Common myeloid progenitor, CD34-positive (primary cell): Measurements from ENCODE around the gene RAB44. TPM values are rescaled to one million over a fixed set of nuclear protein-coding genes. Genes with fewer than 3 reads are reported as not detected.

ENCODE experiments used
- CTCF ChIA-PET: fragments of 350-600 bp; sonication (Branson Sonifier 250); formaldehyde crosslinking; loops from one replicate; lab custom pipeline; 2021; ENCODE audit warnings: antibody characterized with exemption; lab: Charles Lee
- POLR2A ChIA-PET: fragments of 350-600 bp; sonication (Branson Sonifier 250); formaldehyde crosslinking; loops from one replicate; lab custom pipeline; 2021; ENCODE audit warnings: antibody characterized with exemption; lab: Charles Lee
- DNase-seq, 3 donors: peaks; one replicate each; pipeline versions ENCODE4 v3.0.0 to v3.0.0-alpha.2; 2013
- H3K27ac ChIP-seq, 2 experiments: 1 replicate in 1 of 2; 2 replicates in 1 of 2; pipeline ENCODE4 v1.7.0; 2013; ENCODE audit warnings: inconsistent platforms in 2 of 2, low read length in 2 of 2, mild to moderate bottlenecking in 2 of 2, low read depth in 1 of 2, moderate library complexity in 1 of 2; ENCODE audit not compliant: severe bottlenecking in 2 of 2, insufficient read depth in 1 of 2, poor library complexity in 1 of 2
- H3K27me3 ChIP-seq, 5 experiments: replicated peaks in 2 of 5; 1 replicate in 3 of 5; 2 replicates in 2 of 5; pipeline versions ENCODE4 v1.6.1 to v1.7.0; 2013; ENCODE audit warnings: low read length in 4 of 5, mild to moderate bottlenecking in 2 of 5, moderate library complexity in 2 of 5, inconsistent platforms in 1 of 5; ENCODE audit not compliant: insufficient read depth in 5 of 5, control insufficient read depth in 4 of 5
- H3K36me3 ChIP-seq, 4 experiments: 1 replicate in 2 of 4; 2 replicates in 2 of 4; pipeline versions ENCODE4 v1.6.1 to v1.7.0; 2013; ENCODE audit warnings: low read length in 3 of 4, control low read depth in 1 of 4, mild to moderate bottlenecking in 1 of 4; ENCODE audit not compliant: control insufficient read depth in 4 of 4, insufficient read depth in 4 of 4
- H3K4me1 ChIP-seq, 4 experiments: 1 replicate in 3 of 4; 2 replicates in 1 of 4; pipeline versions ENCODE4 v1.6.1 to v1.7.1; 2013; ENCODE audit warnings: low read length in 3 of 4, mild to moderate bottlenecking in 3 of 4, control low read depth in 1 of 4, inconsistent platforms in 1 of 4, moderate library complexity in 1 of 4; ENCODE audit not compliant: control insufficient read depth in 4 of 4, insufficient read depth in 4 of 4; ENCODE audit errors: control extremely low read depth in 1 of 4
- H3K4me3 ChIP-seq, 7 experiments: 1 replicate in 4 of 7; 2 replicates in 3 of 7; pipeline versions ENCODE4 v1.5.1 to v1.7.0; 2013; ENCODE audit warnings: mild to moderate bottlenecking in 7 of 7, low read length in 6 of 7, moderate library complexity in 6 of 7, inconsistent platforms in 2 of 7, low read depth in 2 of 7, control low read depth in 1 of 7; ENCODE audit not compliant: insufficient read depth in 4 of 7, control insufficient read depth in 1 of 7; ENCODE audit errors: extremely low read depth in 1 of 7
- H3K9me3 ChIP-seq, 5 experiments: 1 replicate in 4 of 5; 2 replicates in 1 of 5; pipeline versions ENCODE4 v1.6.1 to v1.7.1; 2013; ENCODE audit warnings: low read length in 4 of 5, mild to moderate bottlenecking in 2 of 5, inconsistent platforms in 1 of 5, low read depth in 1 of 5, moderate library complexity in 1 of 5; ENCODE audit not compliant: control insufficient read depth in 4 of 5, insufficient read depth in 2 of 5; ENCODE audit errors: control extremely low read depth in 1 of 5
- WGBS: methylation state at CpG from one replicate; pipeline ENCODE4 v1.1.5; 2013; ENCODE audit not compliant: insufficient coverage; 5-methylcytosine and 5-hydroxymethylcytosine counted together
- polyA plus RNA-seq: library from polyadenylated mRNA; unstranded; fragments of 120-200 nt; gene quantifications from one replicate; pipeline ENCODE4 v1.2.1, GENCODE V29; 2013

The RAB44 gene, protein sequence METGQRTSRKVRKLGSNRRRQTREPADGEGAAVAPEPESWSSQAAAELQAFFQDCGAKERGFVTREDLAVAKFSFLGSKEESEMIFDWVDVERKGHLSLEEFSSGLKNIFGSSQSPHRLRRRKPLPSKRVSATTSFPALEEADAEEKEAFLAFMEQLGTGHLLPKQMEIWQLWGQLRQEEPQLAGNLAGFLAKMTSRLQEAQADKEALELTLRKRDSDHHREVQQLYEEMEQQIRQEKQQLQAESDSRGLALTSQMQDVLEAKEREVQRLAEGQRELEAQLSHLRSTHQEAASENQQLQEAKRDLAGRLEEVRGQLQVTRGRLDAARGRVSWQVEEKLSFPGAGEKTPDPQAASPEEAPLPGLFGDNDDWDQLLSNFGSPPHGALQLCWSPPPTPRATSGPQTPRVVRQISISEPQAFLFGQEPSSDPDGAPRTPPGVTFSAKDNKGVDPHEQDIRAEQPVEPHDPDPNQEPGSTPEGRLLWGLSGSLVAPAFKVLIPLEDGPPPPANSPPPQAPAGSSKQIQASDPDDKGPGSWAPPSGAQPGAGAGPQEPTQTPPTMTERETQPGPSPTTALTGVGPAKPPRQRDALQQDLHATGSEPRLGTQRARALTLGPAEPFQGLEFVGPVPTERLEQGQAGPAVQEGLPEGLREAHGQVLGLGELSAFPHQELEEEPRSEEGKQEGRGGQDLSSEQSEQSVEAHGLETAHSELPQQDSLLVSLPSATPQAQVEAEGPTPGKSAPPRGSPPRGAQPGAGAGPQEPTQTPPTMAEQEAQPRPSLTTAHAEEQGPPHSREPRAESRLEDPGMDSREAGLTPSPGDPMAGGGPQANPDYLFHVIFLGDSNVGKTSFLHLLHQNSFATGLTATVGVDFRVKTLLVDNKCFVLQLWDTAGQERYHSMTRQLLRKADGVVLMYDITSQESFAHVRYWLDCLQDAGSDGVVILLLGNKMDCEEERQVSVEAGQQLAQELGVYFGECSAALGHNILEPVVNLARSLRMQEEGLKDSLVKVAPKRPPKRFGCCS
- polyA plus RNA-seq: 8.7 TPM

DNA sequence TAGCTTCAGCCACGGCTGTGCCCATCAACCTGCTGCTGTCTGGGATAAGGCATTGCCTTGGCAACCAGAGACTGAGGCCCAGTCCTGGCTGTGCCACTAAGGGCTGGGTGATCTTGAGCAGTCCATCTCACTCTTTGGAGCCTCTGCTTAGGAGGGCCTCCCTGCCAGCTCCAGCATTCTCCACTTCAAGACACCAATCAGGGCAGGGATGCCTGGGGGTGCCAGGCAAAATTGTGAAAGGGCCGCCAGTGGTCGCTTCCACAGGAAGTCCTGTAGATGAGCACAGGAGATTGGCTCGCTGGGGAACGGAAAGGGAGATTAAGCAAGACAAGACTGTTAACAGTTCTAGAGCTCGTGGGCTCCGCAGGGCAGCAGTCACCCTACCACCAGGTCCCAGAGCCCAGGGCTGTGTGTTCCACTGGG is at the start of gene RAB44:
RAB44 (plus strand) TSS at position 346 of the 423 bp plus-strand sequence. CDS start 6,410 bp downstream, outside the sequence.
- 29% methylated on average over 4 of the region's 7 CpGs for WGBS
- CTCF ChIA-PET: interaction anchor here (0.9 to 2.1 kb wide), 5 partner anchors 12 to 100 kb away, joined by 3 to 4 read pairs (median 3); no protein-coding TSS in a partner anchor
- Histone ChIP-seq H3K4me3 (peak within 1 kb of the TSS in 5 of 7 experiments; percentile 35 to 61 (median 51)), H3K4me1 (peaks cover 8 to 48% (median 29%) of the 10 kb centered on the region in 4 experiments), H3K27ac (no peak within 1 kb of the TSS), H3K27me3 (no peaks in the 10 kb centered on the region), H3K36me3 (no peaks in the 10 kb centered on the region), H3K9me3 (no peaks in the 10 kb centered on the region)
- POLR2A ChIA-PET: no interaction called here
- DNase-seq: peak in 2 of 3 donors; percentile 66 to 67

DNA sequence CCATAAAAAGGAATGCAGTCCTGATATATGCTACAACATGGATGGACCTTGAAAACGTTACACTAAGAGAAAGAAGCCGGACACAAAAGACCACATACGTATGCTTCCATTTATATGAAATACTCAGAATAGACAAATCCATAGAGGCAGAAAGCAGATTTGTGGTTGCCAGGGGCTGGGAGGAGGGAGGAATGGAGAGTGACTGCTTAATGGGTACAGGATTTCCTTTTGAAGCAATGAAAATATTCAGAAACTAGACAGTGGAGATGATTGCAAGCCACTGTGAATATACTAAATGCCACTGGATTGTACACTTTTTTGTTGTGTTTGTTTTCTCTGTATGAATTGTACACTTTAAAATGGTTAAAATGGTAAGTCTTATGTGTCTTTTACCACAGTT is 48.5 kb upstream of the RAB44 start:
- POLR2A ChIA-PET: interaction anchor here (0.7 kb wide), 1 partner anchor 323 kb away, joined by 4 read pairs; no protein-coding TSS in a partner anchor
- WGBS: no CpG with 5 or more reads among the region's 3 CpGs
- CTCF ChIA-PET: interaction anchor here (1.5 kb wide), 1 partner anchor 13 kb away, joined by 3 read pairs; no protein-coding TSS in a partner anchor

DNA sequence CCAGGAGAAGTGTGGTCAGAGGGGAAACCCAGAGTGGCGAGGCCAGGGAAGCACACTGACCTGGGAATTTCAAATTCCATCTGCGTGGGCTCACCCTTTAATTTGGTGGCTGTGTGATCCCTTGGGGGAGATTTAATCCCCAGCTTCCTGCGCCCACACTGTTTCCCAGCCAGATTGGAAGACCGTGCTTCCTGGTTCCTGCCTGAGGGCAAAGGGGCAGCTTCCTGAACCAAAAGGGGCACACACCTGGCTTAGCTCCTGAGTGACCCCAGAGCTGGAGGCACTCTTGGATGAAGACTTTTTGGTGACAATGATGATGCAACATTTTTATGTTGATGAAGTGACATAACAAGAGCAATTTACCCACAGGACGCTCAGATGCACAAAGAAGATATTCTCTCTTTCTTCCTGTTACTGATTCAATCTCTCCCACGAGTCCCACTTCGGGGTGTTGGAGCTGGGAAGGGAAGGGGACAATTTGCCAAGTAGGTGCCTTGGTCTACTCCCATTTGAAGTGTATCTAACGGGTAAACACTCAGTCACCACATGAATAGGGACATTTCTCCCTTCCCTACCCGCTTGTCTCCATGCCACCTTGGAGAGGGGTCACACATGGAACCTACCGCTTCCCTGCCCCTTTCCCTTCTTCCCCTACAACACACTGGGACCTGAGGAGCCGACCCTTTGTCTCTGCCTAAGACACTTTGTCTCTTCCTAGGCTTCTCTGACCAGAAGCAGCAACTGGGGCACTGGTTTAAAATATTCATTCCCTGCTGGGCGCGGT is 47.7 kb upstream of the RAB44 start:
- no peaks in the 10 kb centered on the region for H3K36me3 ChIP-seq
- POLR2A ChIA-PET: no interaction called here
- H3K4me1 ChIP-seq: peaks cover 4 to 30% (median 19%) of the 10 kb centered on the region in 4 experiments
- H3K9me3 ChIP-seq: no peaks in the 10 kb centered on the region
- peak in 2 of 3 donors; percentile 32 to 58 for DNase-seq
- no peak overlapping the region for H3K4me3 ChIP-seq
- H3K27me3 ChIP-seq: no peaks in the 10 kb centered on the region
- no peak overlapping the region for H3K27ac ChIP-seq
- CTCF ChIA-PET: interaction anchor here (0.8 to 1.5 kb wide), 3 partner anchors 10 to 25 kb away, joined by 3 read pairs; no protein-coding TSS in a partner anchor
- WGBS: 56% methylated on average over 8 of the region's 13 CpGs

More for the DNA sequence above, 48.5 kb upstream of the RAB44 start:
- no peaks in the 10 kb centered on the region for H3K9me3 ChIP-seq
- no peak overlapping the region for H3K27ac ChIP-seq
- H3K27me3 ChIP-seq: no peaks in the 10 kb centered on the region
- no peaks in the 10 kb centered on the region for H3K36me3 ChIP-seq
- no peak for DNase-seq
- H3K4me3 ChIP-seq: no peak overlapping the region
- peaks cover 4 to 30% (median 19%) of the 10 kb centered on the region in 4 experiments for H3K4me1 ChIP-seq

DNA sequence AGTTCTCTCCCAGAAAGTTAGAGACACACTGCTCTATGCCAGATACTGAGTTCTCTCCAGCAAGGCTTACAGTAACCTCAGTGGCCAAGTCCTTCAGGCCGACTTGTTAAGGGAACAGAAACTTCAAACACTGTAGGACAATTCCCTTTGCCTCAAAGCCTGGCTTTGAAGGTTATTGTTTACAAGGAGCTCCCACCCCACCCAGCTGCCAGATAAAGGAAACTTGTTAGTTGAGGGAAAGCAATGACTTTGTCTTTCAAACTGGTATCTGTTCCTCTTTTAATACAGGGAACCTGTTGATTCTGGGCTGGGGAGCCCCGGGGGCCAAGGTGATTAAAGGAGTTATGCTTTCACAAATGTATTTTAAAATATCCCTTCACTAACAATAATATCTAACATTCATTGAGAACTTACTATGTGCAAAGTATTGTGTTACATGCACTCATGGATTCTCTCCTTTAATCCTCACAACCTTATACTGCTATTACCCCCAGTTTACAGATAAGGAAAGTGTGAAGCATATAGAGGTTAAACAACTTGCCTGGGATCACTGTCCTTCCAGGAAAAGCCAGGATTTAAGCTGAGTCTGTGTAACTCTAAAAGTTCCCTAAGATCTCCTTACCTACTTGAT is 46.7 kb upstream of the RAB44 start:
- H3K27ac ChIP-seq: no peak overlapping the region
- WGBS: 38% methylated on average over 1 of the region's 2 CpGs
- ChIA-PET CTCF (interaction anchor here (0.6 to 1.8 kb wide), 5 partner anchors 9 to 32 kb away, joined by 3 to 4 read pairs (median 4); no protein-coding TSS in a partner anchor), POLR2A (interaction anchor here (0.6 kb wide), 1 partner anchor 1273 kb away, joined by 5 read pairs; no protein-coding TSS in a partner anchor)
- DNase-seq: peak in 2 of 3 donors; percentile 50 to 55
- H3K9me3 ChIP-seq: no peaks in the 10 kb centered on the region
- no peaks in the 10 kb centered on the region for H3K36me3 ChIP-seq
- peaks cover 4 to 28% (median 19%) of the 10 kb centered on the region in 4 experiments for H3K4me1 ChIP-seq
- no peaks in the 10 kb centered on the region for H3K27me3 ChIP-seq
- no peak overlapping the region for H3K4me3 ChIP-seq

DNA sequence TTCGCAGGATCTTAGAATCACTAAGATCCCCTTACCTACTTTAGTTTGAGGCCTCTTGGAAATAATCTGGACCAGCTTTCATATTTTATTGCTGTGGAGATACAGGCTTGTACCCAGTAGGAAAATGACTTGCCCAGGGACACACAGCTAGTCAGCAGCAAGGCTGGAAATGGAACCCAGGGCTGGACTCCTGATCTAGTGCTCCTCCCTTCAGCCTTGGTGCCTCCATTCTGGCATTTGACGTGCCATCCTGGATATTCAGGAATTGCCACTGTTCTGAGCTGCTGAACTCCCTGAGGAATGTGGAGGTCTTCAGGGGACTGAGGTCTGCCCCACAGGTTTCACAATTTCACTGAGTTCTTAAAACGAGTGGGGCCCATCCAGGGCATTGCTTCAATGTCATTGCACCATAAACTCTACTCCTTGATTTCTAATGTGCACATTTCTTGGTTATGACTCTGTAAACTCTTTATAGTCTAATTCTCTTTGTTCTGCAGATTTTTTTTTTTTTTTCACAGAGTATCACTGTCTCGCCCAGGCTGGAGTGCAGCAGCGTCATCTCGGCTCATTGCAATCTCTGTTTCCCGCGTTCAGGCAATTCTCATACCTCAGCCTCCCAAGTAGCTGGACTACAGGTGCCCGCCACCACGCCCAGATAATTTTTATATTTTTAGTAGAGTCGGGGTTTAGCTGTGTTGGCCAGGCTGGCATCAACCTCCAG is 45.8 kb upstream of the RAB44 start:
- Histone ChIP-seq H3K27ac (no peak overlapping the region), H3K36me3 (no peaks in the 10 kb centered on the region), H3K4me1 (peaks cover 4 to 28% (median 19%) of the 10 kb centered on the region in 4 experiments), H3K27me3 (no peaks in the 10 kb centered on the region), H3K9me3 (no peaks in the 10 kb centered on the region), H3K4me3 (no peak overlapping the region)
- 100% methylated on average over 4 of the region's 11 CpGs for WGBS
- POLR2A ChIA-PET: interaction anchor here (0.7 kb wide), 2 partner anchors 27 to 360 kb away, joined by 3 read pairs; partner anchors contain the start of gene CDKN1A
- no peak for DNase-seq
- CTCF ChIA-PET: interaction anchor here (0.7 to 1.8 kb wide), 5 partner anchors 11 to 108 kb away, joined by 3 to 4 read pairs (median 3); no protein-coding TSS in a partner anchor
